GM19023 (cell line): ENCODE measurements around the gene PPP1R9A.

Experiments
- ATAC-seq: cut with Tn5 transposase; IDR thresholded peaks from one replicate; pipeline ENCODE4 v1.9.1; 2021; ENCODE audit warnings: mild to moderate bottlenecking, moderate library complexity; ENCODE audit not compliant: unreplicated experiment

Gene PPP1R9A

GRCh38 chr7:95191795-95192194 lies 284.4 kb downstream of the PPP1R9A start:
- ATAC-seq, result no peak

DNA sequence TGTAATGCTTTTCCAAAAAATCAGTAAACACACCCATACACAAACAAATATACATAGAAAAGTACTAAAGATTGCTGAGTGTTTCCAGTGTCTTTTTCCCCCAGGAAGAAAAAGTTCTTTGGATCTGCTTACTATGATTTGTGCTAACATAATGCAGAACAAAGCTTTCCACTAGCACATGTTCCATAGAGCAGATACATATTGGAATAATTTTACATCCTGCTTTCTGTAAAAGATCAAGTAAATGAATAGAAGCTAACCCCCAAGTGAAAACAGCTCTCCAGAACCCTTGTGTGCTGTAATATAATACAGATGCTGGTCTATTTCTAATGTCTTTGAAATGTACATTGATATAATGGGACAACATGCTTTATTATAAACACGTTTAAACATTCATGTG lies 291.5 kb downstream of the PPP1R9A start:
- ATAC-seq, result no peak

GRCh38 chr7:95199779-95200558 lies 292.6 kb downstream of the PPP1R9A start:
- ATAC-seq, result no peak

GRCh38 chr7:95200741-95201140 lies 293.3 kb downstream of the PPP1R9A start:
- ATAC-seq, result no peak

- ATAC-seq, result no peak
Measured at GRCh38 chr7:95201727-95202126, 294.3 kb downstream of the PPP1R9A start.

DNA sequence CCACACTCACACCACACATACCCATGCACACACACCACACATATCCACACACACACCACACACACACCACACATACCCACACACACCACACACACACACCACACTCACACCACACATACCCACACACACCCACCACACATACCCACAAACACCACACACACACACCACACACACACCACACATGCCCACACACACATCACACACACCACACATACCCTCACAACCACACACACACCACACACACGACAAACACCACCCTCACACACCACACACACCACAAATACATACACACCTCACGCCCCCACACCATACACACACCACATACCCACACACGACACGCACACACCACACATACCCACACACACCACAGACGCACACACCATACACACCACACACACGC lies 297.2 kb downstream of the PPP1R9A start:
- ATAC-seq, result no peak

GRCh38 chr7:95205665-95206225 lies 298.4 kb downstream of the PPP1R9A start:
- no peak for ATAC-seq

DNA sequence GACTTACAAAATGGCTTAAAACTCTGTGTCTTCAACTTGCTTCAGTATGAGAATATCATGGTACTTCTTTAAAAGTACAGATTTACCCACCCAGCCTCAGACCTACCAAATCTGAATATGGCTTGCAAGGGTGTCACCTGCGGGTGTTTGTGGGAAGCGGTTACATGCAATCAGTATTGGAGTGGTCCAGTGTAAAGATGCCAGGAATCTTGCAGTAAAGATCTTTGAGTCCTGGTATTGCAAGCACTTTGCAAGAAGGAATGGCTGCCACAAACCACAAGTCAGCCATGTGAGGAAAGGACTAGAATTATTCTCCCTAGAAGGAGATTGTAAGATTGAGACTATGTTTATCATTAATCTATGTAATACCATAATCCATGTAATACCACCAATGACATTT lies 301.9 kb downstream of the PPP1R9A start:
- no peak for ATAC-seq

DNA sequence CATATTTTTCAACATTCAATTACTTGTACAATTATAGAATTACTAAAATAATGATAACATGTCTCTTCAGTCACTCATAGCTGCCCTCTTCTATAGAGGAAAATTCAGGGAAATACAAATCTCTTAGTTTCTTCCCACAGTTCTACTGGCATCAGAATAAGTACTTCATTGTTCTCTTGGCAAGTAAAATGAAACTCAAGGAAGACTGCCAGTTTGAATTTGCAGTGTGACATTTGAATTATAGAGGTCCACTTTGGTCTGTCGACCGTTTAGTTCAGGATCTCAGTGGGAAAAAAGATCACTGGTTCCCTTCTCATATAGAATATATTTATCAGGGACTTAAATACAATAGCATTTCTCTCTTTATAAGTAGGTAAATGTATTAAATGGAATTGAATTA lies 302.4 kb downstream of the PPP1R9A start:
- no peak for ATAC-seq

DNA sequence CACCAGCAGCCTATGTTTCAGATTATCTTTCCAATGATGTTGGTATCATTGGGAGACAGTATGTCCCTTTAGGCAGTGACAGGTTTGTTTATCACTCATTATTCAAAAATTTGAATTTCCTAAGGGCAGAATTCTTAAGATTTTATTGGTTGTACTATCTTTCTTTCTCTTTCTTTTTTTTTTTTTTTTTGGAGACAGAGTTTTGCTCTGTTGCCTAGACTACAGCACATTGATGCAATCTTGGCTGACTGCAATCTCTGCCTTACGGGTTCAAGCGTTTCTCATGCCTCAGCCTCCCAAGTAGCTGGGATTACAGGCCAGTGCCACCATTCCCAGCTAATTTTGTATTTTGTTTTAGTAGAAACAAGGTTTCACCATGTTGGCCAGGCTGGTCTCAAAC lies 305.8 kb downstream of the PPP1R9A start:
- ATAC-seq, result no peak

DNA sequence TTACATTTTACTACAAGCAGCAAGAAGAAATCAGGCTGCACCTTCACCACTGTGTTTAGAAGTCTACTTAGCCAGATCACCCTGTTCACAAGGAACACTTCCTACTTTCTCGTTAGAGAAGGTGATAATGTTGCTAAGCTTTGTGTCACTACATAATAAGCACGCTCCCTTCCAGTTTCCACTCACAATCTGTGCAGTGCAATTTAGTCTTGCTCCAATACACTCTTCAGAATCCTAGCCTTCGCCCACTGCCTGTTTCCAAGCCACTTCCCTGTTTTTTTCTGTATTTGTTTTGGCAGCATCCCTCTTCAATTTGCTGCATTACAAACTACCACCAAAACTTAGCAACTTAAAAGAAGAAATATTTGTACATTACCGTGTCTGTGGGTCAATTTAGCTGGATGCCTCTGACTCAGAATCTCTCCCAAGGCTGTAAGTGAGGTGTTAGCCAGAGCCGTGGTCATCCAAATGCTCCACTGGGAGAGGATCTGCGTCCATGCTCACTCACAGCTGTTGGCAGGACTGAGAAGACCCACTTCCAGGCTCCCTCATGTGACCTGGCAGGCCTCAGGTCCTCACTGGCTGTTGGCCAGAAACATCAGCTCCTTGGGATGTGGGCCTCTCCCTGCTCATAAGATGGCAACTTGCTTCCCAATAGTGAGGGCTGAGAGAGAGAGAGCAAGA lies 306.6 kb downstream of the PPP1R9A start:
- no peak for ATAC-seq

DNA sequence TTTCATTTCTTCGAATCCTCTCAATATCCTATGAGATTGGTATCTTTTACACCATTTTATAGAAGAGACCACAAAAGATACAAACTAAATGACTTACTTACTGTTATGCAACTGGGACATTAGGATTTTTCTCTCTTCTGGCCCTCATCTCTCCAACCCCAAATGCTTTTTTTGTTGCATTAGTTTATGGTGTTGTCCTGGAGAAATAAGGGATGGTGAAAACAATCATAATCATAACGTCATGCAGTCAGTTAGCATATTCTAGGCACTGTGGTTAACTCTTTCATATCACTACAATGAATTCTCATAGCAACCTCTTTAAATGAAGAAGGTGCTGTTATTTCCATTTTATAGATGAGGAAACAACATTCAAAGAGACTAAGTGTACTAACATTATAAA lies 312.3 kb downstream of the PPP1R9A start:
- ATAC-seq, result no peak

DNA sequence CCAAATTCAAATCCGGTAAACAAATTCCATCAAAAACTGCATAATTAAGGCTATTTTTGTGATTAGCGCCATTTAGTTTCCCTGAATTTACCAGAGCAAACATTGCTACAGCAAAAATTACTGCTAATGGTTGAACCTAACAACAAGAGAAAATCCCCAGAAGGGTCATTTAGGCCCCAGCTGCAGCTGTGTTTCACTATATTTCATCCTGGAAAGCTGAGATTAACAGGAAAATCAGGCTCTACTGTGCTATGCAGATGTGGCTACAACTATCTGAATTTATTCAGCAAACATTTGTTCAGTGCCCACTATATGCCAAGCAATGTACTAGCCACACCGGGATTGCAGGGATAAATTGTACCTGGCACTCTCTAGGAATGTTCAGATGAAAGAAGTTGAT lies 312.9 kb downstream of the PPP1R9A start:
- ATAC-seq, result no peak

GRCh38 chr7:95225301-95225700 lies 317.9 kb downstream of the PPP1R9A start:
- no peak for ATAC-seq

- no peak for ATAC-seq
Measured at GRCh38 chr7:95229301-95229700, 321.9 kb downstream of the PPP1R9A start.

- ATAC-seq, result no peak
Measured at GRCh38 chr7:95238252-95238943, 331.0 kb downstream of the PPP1R9A start.

GRCh38 chr7:95240921-95241320 lies 333.5 kb downstream of the PPP1R9A start:
- no peak for ATAC-seq

DNA sequence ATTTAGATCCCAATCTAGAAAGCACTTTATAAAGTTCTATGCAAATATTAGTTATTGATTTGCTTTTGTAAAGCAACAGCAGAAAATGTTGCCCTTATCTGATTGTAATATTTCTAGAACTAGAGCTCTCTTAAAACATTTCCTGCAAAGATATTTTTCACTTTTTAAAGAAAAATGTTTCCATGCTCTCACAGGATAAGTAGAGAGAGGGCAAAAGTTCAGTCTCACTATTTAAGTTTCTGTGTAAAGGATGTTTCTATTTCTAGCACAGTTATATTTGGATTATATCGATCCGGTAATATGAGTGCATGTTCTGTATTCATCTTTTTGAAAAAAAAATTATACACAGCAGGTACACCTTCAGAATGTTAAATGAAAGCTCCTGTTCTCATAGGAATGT lies 334.9 kb downstream of the PPP1R9A start:
- ATAC-seq, result no peak

- no peak for ATAC-seq
Measured at GRCh38 chr7:95244616-95245015, 337.2 kb downstream of the PPP1R9A start.

DNA sequence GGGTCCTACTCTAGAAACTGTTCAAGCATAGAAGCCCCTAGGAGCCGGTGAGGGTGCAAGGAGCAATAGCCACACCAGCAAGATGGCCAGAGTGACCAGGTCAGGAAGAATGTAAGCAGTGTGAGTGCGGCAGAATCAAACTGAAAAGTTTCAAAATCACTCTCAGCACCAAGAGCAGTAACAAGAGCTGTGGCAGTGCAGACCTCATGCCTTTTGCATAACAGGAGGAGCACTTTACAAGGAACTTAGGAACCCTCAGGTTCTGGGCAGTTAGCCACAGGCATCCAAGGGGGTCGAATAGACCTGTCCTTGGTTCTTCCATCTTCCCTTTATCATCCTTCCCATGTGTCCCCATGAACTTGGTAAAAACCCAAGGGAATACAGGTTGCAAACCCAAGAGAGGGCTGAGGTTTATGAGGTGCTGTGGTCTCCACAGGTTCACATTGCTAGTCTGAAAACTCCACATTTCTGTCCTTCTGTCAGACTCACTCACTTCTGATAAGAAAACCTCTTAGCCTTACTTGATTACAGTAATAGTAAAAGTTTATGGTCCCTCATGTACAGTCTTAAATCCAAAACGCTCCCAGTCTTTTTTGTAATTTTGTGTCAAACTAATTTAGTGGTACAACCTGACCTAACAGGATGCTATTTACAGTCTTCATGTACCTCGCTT lies 338.6 kb downstream of the PPP1R9A start:
- ATAC-seq, result no peak

DNA sequence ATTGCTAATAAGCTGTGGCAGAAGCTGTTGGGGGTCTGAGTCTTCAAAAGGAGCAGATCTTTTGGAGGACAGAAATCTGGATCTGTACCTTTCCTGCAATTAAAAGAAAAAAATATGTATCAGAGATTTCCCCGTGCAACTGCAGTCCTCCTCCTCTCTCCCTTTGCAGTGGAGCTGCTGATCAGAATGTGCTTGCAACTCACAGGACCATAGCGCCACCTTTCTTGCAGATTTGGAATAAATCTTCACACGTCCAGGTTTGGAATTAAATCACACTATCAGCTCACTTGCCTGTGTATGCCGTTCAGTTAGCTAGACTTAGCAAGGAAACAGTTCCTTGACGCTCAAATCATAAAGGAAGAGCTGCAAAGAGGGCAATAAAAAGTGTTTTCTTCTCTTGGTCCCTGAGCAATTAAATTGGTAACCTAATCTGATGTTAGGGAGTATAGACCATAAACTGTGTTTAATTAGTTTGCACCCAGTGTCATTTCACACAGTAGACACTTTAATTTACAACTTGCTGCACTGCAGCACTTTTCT lies 339.5 kb downstream of the PPP1R9A start:
- ATAC-seq, result no peak
